ENCODE measurements around the gene GMPPB.

The GMPPB gene

GRCh38 chr3:49681232-49681522 lies 42.6 kb downstream of the GMPPB start:
- no peak for TF ChIP-seq CTCF (IDR thresholded peaks at IDR 0.05; ENCODE audit: low read depth, low read length, missing control alignments)
- DNase-seq (ENCODE audit: low read depth), result no peak

GRCh38 chr3:49680493-49681231 lies 43.1 kb downstream of the GMPPB start:
- no peak overlapping the region for H3K4me3 ChIP-seq (ENCODE audit: low read depth, low read length)
- no peak for DNase-seq (ENCODE audit: low read depth)
- TF ChIP-seq CTCF (IDR thresholded peaks at IDR 0.05; ENCODE audit: low read depth, low read length, missing control alignments), result no peak

More at GRCh38 chr3:49681232-49681522, 42.6 kb downstream of the GMPPB start:
- no peak overlapping the region for H3K4me3 ChIP-seq (ENCODE audit: low read depth, low read length)

- H3K4me3 ChIP-seq (ENCODE audit: low read depth, low read length), result no peak overlapping the region
- DNase-seq (ENCODE audit: low read depth), result no peak
- no peak for TF ChIP-seq CTCF (IDR thresholded peaks at IDR 0.05; ENCODE audit: low read depth, low read length, missing control alignments)
Measured at GRCh38 chr3:49675912-49676311, 47.8 kb downstream of the GMPPB start.

GRCh38 chr3:49674497-49674983 lies 49.2 kb downstream of the GMPPB start:
- H3K4me3 ChIP-seq (ENCODE audit: low read depth, low read length), result peak overlapping the region; percentile 84
- no peak for DNase-seq (ENCODE audit: low read depth)
- TF ChIP-seq CTCF (IDR thresholded peaks at IDR 0.05; ENCODE audit: low read depth, low read length, missing control alignments), result no peak

GRCh38 chr3:49673715-49674496 lies 49.8 kb downstream of the GMPPB start, which contains the start of gene APEH:
TSS of gene APEH (plus strand) at chr3:49674351. CDS start at chr3:49674402, 51 bp downstream.
- no peak for TF ChIP-seq CTCF (IDR thresholded peaks at IDR 0.05; ENCODE audit: low read depth, low read length, missing control alignments)
- DNase-seq (ENCODE audit: low read depth), result peak; percentile 97
- H3K4me3 ChIP-seq (ENCODE audit: low read depth, low read length), result peak within 1 kb of the TSS; percentile 84

GRCh38 chr3:49673121-49673714 lies 50.5 kb downstream of the GMPPB start:
- TF ChIP-seq CTCF (IDR thresholded peaks at IDR 0.05; ENCODE audit: low read depth, low read length, missing control alignments), result no peak
- DNase-seq (ENCODE audit: low read depth), result no peak
- peak overlapping the region; percentile 84 for H3K4me3 ChIP-seq (ENCODE audit: low read depth, low read length)
